ENCODE results near the gene LGSN. TPM values are rescaled to one million over a fixed set of nuclear protein-coding genes. Genes with fewer than 3 reads are reported as not detected.

The LGSN gene
- total and polyA plus RNA-seq, 4 donors, result 0.03 to 0.33 (median 0.22) TPM

- Histone ChIP-seq H3K36me3 (ENCODE audit: control insufficient read depth in 4 of 4, insufficient read depth in 3 of 4, low read depth in 1 of 4, low read length in 3 of 4) (peaks cover 0 to 3% (median 0%) of the 10 kb centered on the region in 4 donors), H3K27me3 (ENCODE audit: control insufficient read depth in 4 of 4, insufficient read depth in 4 of 4, low read length in 3 of 4) (no peaks in the 10 kb centered on the region), H3K4me3 (ENCODE audit: low read depth in 1 of 3, low read length in 3 of 3) (no peak overlapping the region), H3K4me1 (ENCODE audit: control insufficient read depth in 4 of 4, insufficient read depth in 4 of 4, low read length in 3 of 4) (no peaks in the 10 kb centered on the region), H3K9ac (ENCODE audit: low read depth in 1 of 2, low read length in 2 of 2) (no peak overlapping the region), H3K9me3 (ENCODE audit: control insufficient read depth in 4 of 4, low read length in 3 of 4) (no peaks in the 10 kb centered on the region), H3K27ac (ENCODE audit: low read depth in 1 of 2, low read length in 2 of 2) (no peak overlapping the region)
- 93% methylated on average over 1 of the region's 1 CpG for WGBS
- no peak for DNase-seq (ENCODE audit: low spot score)
- TF ChIP-seq REST (IDR thresholded peaks at IDR 0.05), result no peak
- TF ChIP-seq ZBTB33 (IDR thresholded peaks at IDR 0.05), result no peak
- TF ChIP-seq ATF3 (IDR thresholded peaks at IDR 0.05), result no peak
- TF ChIP-seq MAX (IDR thresholded peaks at IDR 0.05), result no peak
- TF ChIP-seq HNF4G (IDR thresholded peaks at IDR 0.05), result no peak
- TF ChIP-seq NR2F2 (IDR thresholded peaks at IDR 0.05), result no peak
Measured at GRCh38 chr6:63322981-63323380, 3.2 kb upstream of the LGSN start.

GRCh38 chr6:63321821-63322220 lies 2.0 kb upstream of the LGSN start:
- Histone ChIP-seq H3K9ac (ENCODE audit: low read depth in 1 of 2, low read length in 2 of 2) (no peak overlapping the region), H3K27ac (ENCODE audit: low read depth in 1 of 2, low read length in 2 of 2) (no peak overlapping the region), H3K36me3 (ENCODE audit: control insufficient read depth in 4 of 4, insufficient read depth in 3 of 4, low read depth in 1 of 4, low read length in 3 of 4) (peaks cover 0 to 3% (median 0%) of the 10 kb centered on the region in 4 donors), H3K27me3 (ENCODE audit: control insufficient read depth in 4 of 4, insufficient read depth in 4 of 4, low read length in 3 of 4) (no peaks in the 10 kb centered on the region), H3K4me3 (ENCODE audit: low read depth in 1 of 3, low read length in 3 of 3) (no peak overlapping the region), H3K9me3 (ENCODE audit: control insufficient read depth in 4 of 4, low read length in 3 of 4) (no peaks in the 10 kb centered on the region), H3K4me1 (ENCODE audit: control insufficient read depth in 4 of 4, insufficient read depth in 4 of 4, low read length in 3 of 4) (no peaks in the 10 kb centered on the region)
- 94% methylated on average over 1 of the region's 1 CpG for whole genome bisulfite sequencing
- no peak for DNase-seq (ENCODE audit: low spot score)
- TF ChIP-seq SP1 (IDR thresholded peaks at IDR 0.05) (no peak), HNF4G (IDR thresholded peaks at IDR 0.05) (no peak), FOXA1 (IDR thresholded peaks at IDR 0.05) (no peak), FOXA2 (IDR thresholded peaks at IDR 0.05) (no peak), MAX (IDR thresholded peaks at IDR 0.05) (no peak), JUND (IDR thresholded peaks at IDR 0.05) (no peak), YY1 (IDR thresholded peaks at IDR 0.05) (no peak), ZBTB33 (IDR thresholded peaks at IDR 0.05) (no peak), RAD21 (IDR thresholded peaks at IDR 0.05) (no peak)
